NCI-H1436 treated with DMSO at 0.1 percent for 48 hours (cell line): Measurements from ENCODE around the gene CELA2A.
"Not testable (repeated sequence)": the region's sequence is repeated elsewhere in the genome, so short reads cannot be mapped to it uniquely, and the experiment has no call there.

Experiments
- DNase-seq: peaks from one replicate; lab custom pipeline; 2025; lab: John Stamatoyannopoulos, UW

Gene CELA2A

DNA sequence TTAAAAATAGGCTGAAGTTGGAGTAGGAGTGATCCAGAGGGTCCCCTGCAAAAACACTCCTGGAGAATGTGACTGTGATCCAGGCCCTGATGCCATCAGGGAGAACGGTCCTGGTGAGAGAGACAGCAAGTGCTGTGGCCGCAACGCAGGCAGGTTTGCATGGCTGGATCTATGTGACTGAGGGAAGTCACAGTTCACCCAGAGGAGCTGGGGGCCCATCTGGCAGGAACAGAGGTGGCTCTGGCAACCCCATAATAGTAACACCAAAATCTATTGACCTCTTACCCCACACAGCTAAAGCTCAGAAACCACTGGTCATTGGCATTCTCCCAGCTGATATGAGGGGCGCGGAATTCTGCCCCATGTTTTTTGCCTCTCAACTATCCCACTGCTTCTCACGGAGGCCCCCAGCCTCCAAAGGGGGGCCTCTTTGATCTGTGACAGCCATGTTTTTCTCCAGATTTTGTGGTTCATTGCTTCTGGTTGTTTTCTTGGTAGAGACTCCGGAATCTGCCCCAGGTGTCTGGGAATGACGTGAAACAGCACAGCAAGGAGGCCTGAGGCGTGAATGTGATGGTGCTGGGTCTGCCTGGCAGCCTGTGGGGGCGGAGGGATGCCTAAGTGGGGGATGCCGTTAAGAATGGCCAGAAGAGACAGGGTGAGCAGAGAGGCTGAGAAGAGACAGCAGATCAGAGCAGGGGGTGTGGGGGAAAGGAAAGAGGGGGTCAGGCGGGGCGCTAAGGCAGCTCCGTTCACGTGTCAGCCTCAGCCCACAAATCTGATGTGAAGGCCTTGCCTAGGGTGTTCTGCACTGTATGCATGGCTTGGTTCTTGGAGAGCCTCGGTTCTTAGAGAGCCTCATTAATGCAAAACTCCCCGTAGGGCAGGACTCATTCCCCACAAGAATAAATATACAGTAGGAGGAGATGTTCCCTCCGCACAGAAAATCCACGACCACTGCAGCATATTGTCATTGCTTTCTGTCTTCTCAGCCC is 43.9 kb downstream of the CELA2A start:
- DNase-seq: no peak

DNA sequence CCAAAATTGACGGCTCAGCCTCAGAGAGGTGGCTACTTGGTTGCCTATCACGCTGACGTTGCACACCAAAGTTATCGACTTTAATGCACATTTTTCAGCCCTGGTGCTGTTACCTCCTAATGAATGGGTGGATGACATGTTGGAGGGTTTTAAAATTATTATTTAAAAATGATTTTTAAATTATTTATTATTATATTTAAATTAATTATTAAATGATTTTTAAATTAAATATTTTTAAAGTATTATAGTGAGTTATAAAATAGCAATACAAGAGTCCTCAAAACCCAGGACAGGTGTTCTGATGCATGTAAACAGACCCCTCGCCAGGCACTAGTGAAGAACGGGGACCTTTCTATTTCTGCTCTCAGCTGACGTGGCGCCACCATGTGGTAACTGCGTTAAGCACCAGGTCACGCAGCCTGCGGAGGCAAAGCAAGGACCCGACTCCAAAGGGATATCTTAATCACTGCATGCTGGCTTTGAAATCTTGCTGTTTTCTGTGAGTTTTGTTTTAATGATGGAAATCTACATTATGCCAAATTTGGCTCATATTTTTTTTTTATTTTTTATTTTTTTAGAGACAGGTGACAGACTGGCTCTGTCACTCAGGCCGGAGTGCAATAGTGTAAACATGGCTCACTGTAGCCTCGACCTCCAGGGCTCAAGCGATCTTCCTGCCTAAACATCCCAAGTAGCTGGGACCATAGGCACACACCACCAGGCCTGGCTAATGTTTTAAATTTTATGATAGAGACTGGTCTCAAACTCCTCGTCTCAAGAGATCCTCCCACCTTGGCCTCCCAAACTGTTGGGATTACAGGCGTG is 44.9 kb downstream of the CELA2A start:
- DNase-seq: peak; percentile 1

DNA sequence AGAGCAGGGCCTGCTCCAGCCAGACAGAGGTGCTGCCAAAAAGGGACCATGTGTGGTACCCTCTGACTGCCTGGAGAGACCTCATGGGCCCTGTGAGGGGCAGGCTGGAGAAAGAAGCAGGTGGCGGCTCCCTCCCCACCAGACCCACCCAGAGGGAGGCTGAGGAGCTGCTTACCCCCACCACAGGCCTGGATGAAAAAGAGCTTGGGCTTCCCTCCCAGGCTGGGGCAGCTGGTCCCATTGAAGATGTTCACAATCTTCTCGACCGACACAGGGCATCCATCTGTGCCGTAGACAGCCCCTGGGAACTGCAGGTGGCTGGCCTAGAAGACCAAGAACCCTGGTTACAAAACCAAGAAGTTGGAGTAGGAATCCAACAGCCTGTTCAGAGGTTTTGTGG is 47.9 kb downstream of the CELA2A start:
- DNase-seq: no peak

DNA sequence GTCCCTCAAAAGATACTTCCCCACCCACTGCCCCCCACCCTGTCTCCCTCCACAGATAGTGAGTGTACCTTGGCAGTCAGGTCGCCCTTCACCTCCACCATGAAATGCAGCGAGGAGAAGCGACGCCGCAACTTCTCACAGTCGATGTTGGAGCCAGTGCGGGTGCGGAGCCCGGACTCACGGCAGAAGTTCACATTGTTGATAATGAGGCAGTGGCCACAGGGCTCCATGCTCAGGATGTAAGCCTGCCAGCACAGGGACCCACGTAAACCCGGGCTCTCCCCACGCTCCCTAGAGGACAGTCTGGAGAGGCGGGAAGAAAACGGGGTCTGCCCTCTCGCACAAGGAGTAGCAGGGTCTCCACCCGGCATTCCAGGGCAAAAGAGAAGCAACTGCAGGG is 50.3 kb downstream of the CELA2A start:
- DNase-seq: no peak

DNA sequence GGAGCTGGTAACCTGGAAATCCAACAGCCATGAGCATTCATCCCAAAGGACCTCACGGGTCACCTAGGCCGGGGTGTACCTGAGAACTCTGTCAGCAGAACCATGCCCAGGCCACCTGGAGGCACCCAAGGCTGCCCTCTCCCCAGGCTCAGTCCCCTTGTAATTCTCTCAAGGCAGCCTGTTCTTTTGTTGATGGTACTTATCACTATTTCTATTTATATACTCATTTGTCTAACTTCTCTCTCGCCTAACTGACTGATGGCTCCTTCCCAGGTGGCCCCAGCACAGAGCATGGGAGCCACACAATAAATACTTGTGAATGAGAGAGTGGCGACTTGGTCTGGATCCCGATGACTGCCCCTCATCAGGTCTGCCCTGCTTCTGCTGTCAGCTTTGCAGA is 50.7 kb downstream of the CELA2A start:
- no peak for DNase-seq

DNA sequence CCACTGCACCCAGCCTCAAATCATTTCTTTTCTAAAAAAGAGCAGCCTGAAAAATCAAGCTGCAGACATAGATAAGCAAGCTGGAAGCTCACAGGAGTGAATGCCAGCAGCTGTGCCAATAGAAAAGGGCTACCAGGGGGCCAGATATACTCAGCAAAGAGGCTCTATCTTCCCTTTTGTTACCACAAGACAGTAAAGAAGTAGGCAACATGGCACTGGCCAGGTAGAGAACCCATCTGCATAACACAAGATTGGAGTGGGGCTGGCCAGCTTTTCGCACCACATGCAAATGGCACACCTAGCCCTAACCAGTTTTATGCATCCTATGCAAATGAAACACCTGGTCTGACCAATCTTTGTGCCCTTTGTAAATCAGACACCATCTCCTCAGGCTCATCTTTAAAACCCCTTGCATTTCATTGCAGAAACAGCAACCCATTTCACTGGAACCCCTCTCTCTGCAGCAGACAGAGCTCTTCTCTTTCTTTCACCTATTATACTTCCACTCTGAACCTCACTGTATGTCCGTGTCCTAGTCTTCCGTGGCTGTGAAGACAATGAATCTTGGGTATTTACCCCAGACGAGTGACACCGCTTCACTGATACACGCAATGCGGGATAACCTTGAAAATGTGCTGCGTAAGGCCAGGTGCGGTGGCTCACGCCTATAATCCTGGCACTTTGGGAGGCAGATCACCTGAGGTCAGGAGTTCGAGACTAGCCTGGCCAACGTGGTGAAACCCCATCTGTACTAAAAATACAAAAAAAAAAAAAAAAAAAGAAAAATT is 52.4 kb downstream of the CELA2A start:
- DNase-seq: no peak

DNA sequence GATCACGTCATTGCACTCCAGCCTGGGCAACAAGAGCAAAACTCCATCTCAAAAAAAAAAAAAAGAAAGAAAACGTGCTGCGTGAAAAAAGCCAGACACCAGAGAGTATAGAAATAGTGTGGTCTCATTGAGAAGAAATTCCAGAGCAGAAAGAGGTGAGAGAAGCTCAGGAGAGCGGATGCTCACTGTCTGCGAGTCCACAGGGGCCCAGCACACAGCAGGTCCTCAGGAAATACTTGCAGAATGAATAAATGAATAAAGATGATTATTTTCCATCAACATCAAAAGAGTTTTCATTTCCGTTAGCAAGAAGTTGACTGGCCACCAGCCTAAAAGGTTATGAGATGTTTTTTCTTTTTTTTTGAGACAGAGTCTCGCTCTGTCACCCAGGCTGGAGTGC is 53.1 kb downstream of the CELA2A start:
- DNase-seq: no peak

DNA sequence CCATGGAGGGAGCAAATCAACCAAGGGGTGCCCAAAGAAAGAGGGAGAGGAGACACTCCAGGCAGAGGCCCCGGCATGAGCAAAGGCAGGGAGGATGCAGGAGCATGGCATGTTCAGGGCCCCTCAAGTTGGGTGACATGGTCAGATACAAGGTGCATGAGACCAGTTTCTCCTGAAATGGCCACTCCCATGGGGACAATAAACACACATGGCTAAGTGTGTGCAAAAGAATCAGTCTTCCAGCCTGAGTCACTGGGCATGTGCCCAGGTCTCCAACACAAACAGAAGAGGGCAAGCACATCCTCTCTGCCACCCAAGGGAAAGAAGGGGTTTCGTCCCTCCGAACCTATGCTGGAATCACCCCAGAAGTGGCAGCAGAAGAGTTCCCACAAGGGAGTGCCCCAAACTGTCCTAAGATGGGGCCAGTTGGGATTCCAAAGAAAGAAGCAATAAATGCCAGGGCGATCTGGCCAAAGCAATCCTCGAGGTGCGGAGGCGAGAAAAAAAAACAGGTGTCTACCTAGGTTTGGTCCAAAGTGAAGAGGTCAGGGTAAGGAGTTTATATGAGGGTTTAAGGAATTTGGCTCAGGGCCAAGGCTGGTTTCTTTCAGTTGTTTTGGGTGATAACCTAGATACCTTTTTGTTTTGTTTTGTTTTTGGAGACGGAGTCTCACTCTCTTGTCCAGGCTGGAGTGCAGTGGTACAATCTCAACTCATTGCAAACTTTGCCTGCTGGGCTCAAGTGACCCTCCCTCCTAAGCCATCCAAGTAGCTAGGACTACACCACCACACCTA is 54.3 kb downstream of the CELA2A start:
- no peak for DNase-seq

DNA sequence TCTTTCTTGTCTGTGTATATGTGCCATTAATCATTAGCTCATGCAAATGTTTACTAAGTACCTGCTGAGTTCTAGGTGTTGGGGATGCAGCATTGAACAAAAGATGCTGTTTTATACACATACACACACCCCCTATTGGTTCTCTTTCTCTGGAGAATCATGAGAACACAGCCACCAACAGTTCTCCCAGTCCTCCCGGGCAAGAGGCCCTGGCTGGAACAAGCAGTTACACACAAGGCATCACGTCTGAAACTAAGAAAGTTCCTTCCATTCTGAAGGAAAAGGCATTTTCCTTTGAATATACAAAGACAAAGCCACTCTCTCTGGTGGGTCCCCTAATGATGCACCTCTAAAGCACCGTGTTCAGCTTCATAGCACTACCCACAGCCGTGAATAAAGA is 56.7 kb downstream of the CELA2A start:
- no peak for DNase-seq

DNA sequence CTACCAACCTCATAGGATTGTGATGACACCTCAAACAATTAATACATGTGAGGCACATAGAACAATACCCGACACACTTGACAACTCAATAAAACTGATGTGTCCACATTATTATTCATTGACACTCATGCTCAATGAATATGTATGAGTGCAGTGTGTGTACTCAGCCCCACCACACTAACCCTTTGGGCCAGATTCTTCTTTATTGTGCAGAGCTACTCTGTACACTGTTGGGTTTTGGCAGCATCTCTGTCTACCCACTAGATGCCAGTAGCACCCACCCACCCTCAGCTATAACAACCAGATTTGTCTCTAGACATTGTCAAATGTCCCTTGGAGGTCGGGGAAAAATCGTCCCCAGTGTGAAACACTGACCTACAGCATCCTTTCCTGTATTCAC is 57.4 kb downstream of the CELA2A start:
- DNase-seq: no peak

DNA sequence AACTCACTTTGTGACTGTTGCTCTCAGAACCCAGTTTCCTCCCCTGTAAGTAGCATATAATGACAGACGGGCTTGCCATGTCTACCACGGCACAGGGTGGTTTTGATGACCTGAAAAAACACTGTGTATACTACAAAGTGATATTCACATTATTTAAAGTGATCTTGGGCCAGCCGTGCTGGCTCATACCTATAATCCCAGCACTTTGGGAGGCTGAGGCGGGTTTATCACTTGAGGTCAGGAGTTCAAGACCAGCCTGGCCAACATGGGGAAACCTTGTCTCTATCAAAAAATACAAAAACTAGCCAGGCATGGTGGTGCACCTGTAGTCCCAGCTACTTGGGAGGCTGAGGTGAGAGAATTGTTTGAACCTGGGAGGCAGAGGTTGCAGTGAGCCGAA is 58.0 kb downstream of the CELA2A start:
- DNase-seq: not testable (repeated sequence)

DNA sequence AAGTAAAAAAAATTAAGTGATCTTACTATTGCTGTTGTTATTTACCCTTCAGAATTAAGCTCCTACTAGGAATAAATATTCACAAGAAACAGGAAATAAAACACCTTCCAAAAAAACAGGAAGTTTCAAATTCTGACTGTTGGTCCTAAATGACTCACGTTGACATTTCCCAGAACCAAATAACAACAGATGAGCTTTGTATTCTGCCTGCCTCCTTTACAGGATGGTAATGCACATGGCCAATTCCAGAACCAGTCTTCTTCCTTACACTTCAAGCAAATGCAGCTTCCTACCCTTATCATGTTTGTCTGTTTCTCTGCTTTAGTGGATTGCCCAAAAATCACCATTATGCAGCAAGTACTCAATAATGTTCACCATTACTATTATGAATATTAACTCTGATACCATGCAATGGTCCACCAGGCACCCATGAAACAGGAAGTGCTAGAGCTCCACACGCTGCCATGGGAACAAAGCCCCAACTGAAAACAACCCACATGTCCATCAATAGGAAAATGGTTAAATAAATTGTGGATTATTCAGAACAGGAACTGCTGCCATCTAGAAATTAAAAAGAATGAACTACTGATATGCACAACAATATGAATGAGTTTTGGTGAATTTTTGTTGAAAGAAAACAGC is 58.6 kb downstream of the CELA2A start:
- DNase-seq: no peak

DNA sequence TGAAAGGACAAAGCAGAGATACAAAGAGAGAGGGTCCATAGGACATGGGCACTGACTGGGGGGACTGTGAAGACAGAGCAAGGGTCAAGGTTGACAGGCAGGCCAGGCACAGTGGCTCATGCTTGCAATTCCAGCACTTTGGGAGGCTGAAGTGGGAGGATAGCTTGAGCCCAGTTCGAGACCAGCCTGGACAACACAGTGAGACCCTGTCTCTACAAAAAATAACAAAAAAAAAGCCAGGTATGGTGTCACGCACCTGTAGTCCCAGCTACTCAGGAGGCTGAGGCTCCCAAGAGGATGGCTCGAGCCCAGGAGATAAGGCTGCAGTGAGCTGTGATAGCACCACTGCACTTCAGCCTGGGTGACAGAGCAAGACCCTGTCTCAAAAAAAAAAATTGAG is 63.1 kb downstream of the CELA2A start:
- DNase-seq: no peak

DNA sequence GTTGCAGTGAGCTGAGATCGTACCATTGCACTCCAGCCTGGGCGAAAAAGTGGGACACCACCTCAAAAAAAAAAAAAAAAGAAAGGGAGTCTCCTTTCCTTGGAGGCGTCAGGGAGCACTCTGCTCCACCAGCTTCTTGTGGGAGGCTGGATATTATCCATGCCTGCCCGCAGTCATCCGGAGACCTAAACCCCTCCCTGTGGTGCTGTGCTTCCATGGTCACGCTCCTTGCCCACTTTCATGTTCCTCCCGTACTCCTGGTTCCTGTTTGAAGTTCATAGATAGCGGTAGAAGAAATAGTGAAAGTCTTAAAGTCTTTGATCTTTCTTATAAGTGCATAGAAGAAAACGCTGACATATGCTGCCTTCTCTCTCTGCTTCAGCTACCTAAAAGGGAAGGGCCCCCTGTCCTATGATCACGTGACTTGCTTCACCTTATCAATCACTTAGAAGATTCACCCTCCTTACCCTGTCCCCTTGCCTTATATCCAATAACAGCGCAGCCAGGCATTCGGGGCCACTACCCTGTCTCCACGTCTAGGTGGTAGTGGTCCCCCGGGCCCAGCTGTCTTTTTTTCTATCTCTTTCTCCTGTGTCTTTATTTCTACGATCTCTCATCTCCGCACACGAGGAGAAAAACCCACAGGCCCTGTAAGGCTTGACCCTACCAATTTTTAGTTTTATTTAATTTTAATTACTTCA is 64.8 kb downstream of the CELA2A start:
- not testable (repeated sequence) for DNase-seq
